Measurements from ENCODE around the gene ARL5C.

The ARL5C gene

GRCh38 chr17:39165841-39166349 is at the start of gene ARL5C:
Gene ARL5C (minus strand): TSS chr17:39166161. CDS start chr17:39165760, 401 bp downstream.
- Histone ChIP-seq H3K9me3 (ENCODE audit: control insufficient read depth, insufficient read depth, low read length) (no peaks in the 10 kb centered on the region), H3K4me2 (ENCODE audit: low read length) (peak within 1 kb of the TSS; percentile 87), H3K4me1 (ENCODE audit: control insufficient read depth, low read length) (peaks cover 24% of the 10 kb centered on the region), H3K27ac (ENCODE audit: low read depth, low read length) (no peak within 1 kb of the TSS), H4K20me1 (ENCODE audit: control insufficient read depth, insufficient read depth, low read depth, low read length) (no peaks in the 10 kb centered on the region), H3F3A (ENCODE audit: control insufficient read depth, insufficient read depth) (peaks cover 2% of the 10 kb centered on the region; the same call in 1 of the 2 replicates), H3K79me2 (ENCODE audit: control insufficient read depth, low read length) (no peaks in the 10 kb centered on the region), H3K9me2 (replicated peaks; ENCODE audit: control insufficient read depth, low read length) (no peaks in the 10 kb centered on the region), H3K4me3 (ENCODE audit: low read length) (peak within 1 kb of the TSS; percentile 76), H3K27me3 (ENCODE audit: control insufficient read depth, low read length) (peaks cover 6% of the 10 kb centered on the region; the same call in 1 of the 2 replicates), H3K36me3 (ENCODE audit: control insufficient read depth, low read length) (no peaks in the 10 kb centered on the region)
- TF ChIP-seq EZH2phosphoT487 (IDR thresholded peaks at IDR 0.05; ENCODE audit: borderline replicate concordance, low read length) (no peak), CTCF (IDR thresholded peaks at IDR 0.05; ENCODE audit: low read depth, low read length, poor library complexity, severe bottlenecking) (no peak)

- H4K20me1 ChIP-seq (ENCODE audit: control insufficient read depth, insufficient read depth, low read depth, low read length) = no peaks in the 10 kb centered on the region
- no peaks in the 10 kb centered on the region for H3K9me3 ChIP-seq (ENCODE audit: control insufficient read depth, insufficient read depth, low read length)
- peaks cover 12% of the 10 kb centered on the region for H3K27me3 ChIP-seq (ENCODE audit: control insufficient read depth, low read length)
- no peak overlapping the region for H3K4me3 ChIP-seq (ENCODE audit: low read length)
- H3F3A ChIP-seq (ENCODE audit: control insufficient read depth, insufficient read depth) = peaks cover 8% of the 10 kb centered on the region
- H3K79me2 ChIP-seq (ENCODE audit: control insufficient read depth, low read length) = no peaks in the 10 kb centered on the region
- H3K9me2 ChIP-seq (replicated peaks; ENCODE audit: control insufficient read depth, low read length) = no peaks in the 10 kb centered on the region
- H3K4me1 ChIP-seq (ENCODE audit: control insufficient read depth, low read length) = peaks cover 28% of the 10 kb centered on the region
- no peaks in the 10 kb centered on the region for H3K36me3 ChIP-seq (ENCODE audit: control insufficient read depth, low read length)
- H3K27ac ChIP-seq (ENCODE audit: low read depth, low read length) = no peak overlapping the region
- TF ChIP-seq CTCF (IDR thresholded peaks at IDR 0.05; ENCODE audit: low read depth, low read length, poor library complexity, severe bottlenecking) (no peak), EZH2phosphoT487 (IDR thresholded peaks at IDR 0.05; ENCODE audit: borderline replicate concordance, low read length) (no peak)
- no peak overlapping the region for H3K4me2 ChIP-seq (ENCODE audit: low read length)
These were observed 47.9 kb upstream of the ARL5C start for GRCh38 chr17:39213852-39214251.

- peaks cover 5% of the 10 kb centered on the region for H3K27me3 ChIP-seq (ENCODE audit: control insufficient read depth, low read length)
- no peaks in the 10 kb centered on the region for H4K20me1 ChIP-seq (ENCODE audit: control insufficient read depth, insufficient read depth, low read depth, low read length)
- peaks cover 36% of the 10 kb centered on the region for H3K4me1 ChIP-seq (ENCODE audit: control insufficient read depth, low read length)
- H3K4me3 ChIP-seq (ENCODE audit: low read length) = no peak overlapping the region
- peaks cover 16% of the 10 kb centered on the region for H3F3A ChIP-seq (ENCODE audit: control insufficient read depth, insufficient read depth)
- H3K4me2 ChIP-seq (ENCODE audit: low read length) = no peak overlapping the region
- no peaks in the 10 kb centered on the region for H3K36me3 ChIP-seq (ENCODE audit: control insufficient read depth, low read length)
- H3K27ac ChIP-seq (ENCODE audit: low read depth, low read length) = no peak overlapping the region
- TF ChIP-seq EZH2phosphoT487 (IDR thresholded peaks at IDR 0.05; ENCODE audit: borderline replicate concordance, low read length) = no peak
- TF ChIP-seq CTCF (IDR thresholded peaks at IDR 0.05; ENCODE audit: low read depth, low read length, poor library complexity, severe bottlenecking) = no peak
- no peaks in the 10 kb centered on the region for H3K9me2 ChIP-seq (replicated peaks; ENCODE audit: control insufficient read depth, low read length)
- H3K79me2 ChIP-seq (ENCODE audit: control insufficient read depth, low read length) = no peaks in the 10 kb centered on the region
- H3K9me3 ChIP-seq (ENCODE audit: control insufficient read depth, insufficient read depth, low read length) = no peaks in the 10 kb centered on the region
These were observed 47.0 kb upstream of the ARL5C start for GRCh38 chr17:39212841-39213480.

All from DOHH2 (cell line).